CD14-positive monocyte (primary cell): ENCODE results near the gene DAZAP1. TPM values are rescaled to one million over a fixed set of nuclear protein-coding genes. Genes with fewer than 3 reads are reported as not detected.

ENCODE experiments used
- DNase-seq, 3 donors: peaks; one replicate each; pipeline ENCODE4 v3.0.0-alpha.2; 2011 to 2022
- H2AFZ ChIP-seq: 2 replicates; pipeline ENCODE4 v1.6.0; 2012; ENCODE audit warnings: mild to moderate bottlenecking, low read depth, low read length, inconsistent platforms; ENCODE audit not compliant: insufficient read depth, poor library complexity, severe bottlenecking
- H3K27ac ChIP-seq, 2 donors: 1 replicate in 1 of 2; 2 replicates in 1 of 2; pipeline ENCODE4 v1.5.1; 2012 to 2013; ENCODE audit warnings: low read length in 2 of 2, control low read depth in 1 of 2, inconsistent platforms in 1 of 2, low read depth in 1 of 2, mild to moderate bottlenecking in 1 of 2
- H3K27me3 ChIP-seq, 2 donors: one replicate each; pipeline versions ENCODE4 v1.6.0 to v1.6.1; 2011 to 2013; ENCODE audit warnings: low read length in 2 of 2; ENCODE audit not compliant: control insufficient read depth in 2 of 2, insufficient read depth in 2 of 2
- H3K36me3 ChIP-seq, 2 donors: replicated peaks in 1 of 2; 1 replicate in 1 of 2; 2 replicates in 1 of 2; pipeline versions ENCODE4 v1.5.1 to v1.6.1; 2012 to 2013; ENCODE audit warnings: low read length in 2 of 2, control low read depth in 1 of 2, inconsistent platforms in 1 of 2, mild to moderate bottlenecking in 1 of 2; ENCODE audit not compliant: insufficient read depth in 2 of 2, control insufficient read depth in 1 of 2
- H3K4me1 ChIP-seq, 2 donors: 1 replicate in 1 of 2; 2 replicates in 1 of 2; pipeline versions ENCODE4 v1.5.1 to v1.6.1; 2012 to 2013; ENCODE audit warnings: low read length in 2 of 2, control low read depth in 1 of 2, inconsistent platforms in 1 of 2, mild to moderate bottlenecking in 1 of 2, moderate library complexity in 1 of 2; ENCODE audit not compliant: insufficient read depth in 2 of 2, control insufficient read depth in 1 of 2
- H3K4me2 ChIP-seq: replicated peaks from 2 replicates; pipeline ENCODE3; 2012; ENCODE audit warnings: low read length, moderate library complexity, mild to moderate bottlenecking; ENCODE audit not compliant: poor library complexity, severe bottlenecking; ENCODE audit errors: extremely low read depth
- H3K4me3 ChIP-seq, 3 experiments: fragments of 200-600 bp in 1 of 3; sonication (generic) in 1 of 3; replicated peaks in 1 of 3; 1 replicate in 2 of 3; 2 replicates in 1 of 3; pipeline ENCODE4 v1.5.1; 2011 to 2013; ENCODE audit warnings: low read length in 3 of 3, mild to moderate bottlenecking in 3 of 3, control low read depth in 2 of 3, low read depth in 2 of 3, inconsistent platforms in 1 of 3, moderate library complexity in 1 of 3
- H3K79me2 ChIP-seq: 2 replicates; pipeline ENCODE4 v1.6.0; 2012; ENCODE audit warnings: mild to moderate bottlenecking, control low read depth, inconsistent platforms, low read length, moderate library complexity; ENCODE audit not compliant: insufficient read depth
- H3K9ac ChIP-seq: 2 replicates; pipeline ENCODE4 v1.6.0; 2017; ENCODE audit warnings: low read length, mild to moderate bottlenecking; ENCODE audit not compliant: insufficient read depth, poor library complexity, severe bottlenecking
- H3K9me3 ChIP-seq, 2 donors: replicated peaks in 1 of 2; 1 replicate in 1 of 2; 2 replicates in 1 of 2; pipeline versions ENCODE4 v1.5.1 to v1.6.1; 2012 to 2013; ENCODE audit warnings: low read length in 2 of 2, control low read depth in 1 of 2; ENCODE audit not compliant: control insufficient read depth in 1 of 2, insufficient read depth in 1 of 2
- H4K20me1 ChIP-seq: 2 replicates; pipeline ENCODE4 v1.6.0; 2012; ENCODE audit warnings: mild to moderate bottlenecking, low read length, control low read depth, moderate library complexity; ENCODE audit not compliant: insufficient read depth
- H3K27ac Mint-ChIP-seq, 7 donors: one replicate each; pipeline ENCODE4 v1.8.0; 2020; ENCODE audit warnings: mild to moderate bottlenecking in 7 of 7, mixed read lengths in 7 of 7, moderate library complexity in 6 of 7, inconsistent platforms in 2 of 7
- H3K27me3 Mint-ChIP-seq, 3 donors: one replicate each; pipeline ENCODE4 v1.8.0; 2021 to 2022; ENCODE audit warnings: low read depth in 3 of 3, mild to moderate bottlenecking in 3 of 3, mixed read lengths in 3 of 3, moderate library complexity in 3 of 3, inconsistent platforms in 1 of 3
- H3K36me3 Mint-ChIP-seq, 2 donors: one replicate each; pipeline ENCODE4 v1.8.0; 2020; ENCODE audit warnings: mixed read lengths in 2 of 2, inconsistent platforms in 1 of 2, mild to moderate bottlenecking in 1 of 2
- H3K4me1 Mint-ChIP-seq: one replicate; pipeline ENCODE4 v1.8.0; 2020; ENCODE audit warnings: mild to moderate bottlenecking, mixed read lengths
- H3K4me3 Mint-ChIP-seq, 2 donors: one replicate each; pipeline ENCODE4 v1.8.0; 2020; ENCODE audit warnings: mild to moderate bottlenecking in 2 of 2, mixed read lengths in 2 of 2, moderate library complexity in 1 of 2
- H3K9me3 Mint-ChIP-seq, 7 donors: one replicate each; pipeline ENCODE4 v1.8.0; 2020 to 2022; ENCODE audit warnings: mixed read lengths in 7 of 7, mild to moderate bottlenecking in 6 of 7, moderate library complexity in 6 of 7, inconsistent platforms in 2 of 7
- WGBS: methylation state at CpG from one replicate; pipeline ENCODE4 v1.1.5; 2013; ENCODE audit warnings: missing lambda C conversion rate; ENCODE audit not compliant: insufficient coverage; 5-methylcytosine and 5-hydroxymethylcytosine counted together
- intact Hi-C, 2 donors: fragments of 100-400 bp; cut with micrococcal nuclease; formaldehyde crosslinking; loops; one replicate each; pipeline versions ENCODE4 v1.15.0 to v1.15.1; 2023
- polyA plus RNA-seq, 3 donors: library from polyadenylated mRNA; depleted of rRNA in 1 of 3; unstranded in 2 of 3; stranded (reverse) in 1 of 3; fragments of 300-500 nt in 2 of 3; fragments of >200 nt in 1 of 3; fragmentation: Illumina TruSeq in 2 of 3; gene quantifications; 1 replicate in 2 of 3; 2 replicates in 1 of 3; pipeline ENCODE4 v1.2.3, GENCODE V29; 2012 to 2021
- TF ChIP-seq, protein P1 (sequence below): fragments of 200-600 bp; IDR thresholded peaks from one replicate; pipeline ENCODE4 v1.8.0; 2022; ENCODE audit warnings: antibody characterized with exemption, mild to moderate bottlenecking

The DAZAP1 gene
- polyA plus RNA-seq, 3 donors = 3.3 to 57.1 (median 4.2) TPM

DNA sequence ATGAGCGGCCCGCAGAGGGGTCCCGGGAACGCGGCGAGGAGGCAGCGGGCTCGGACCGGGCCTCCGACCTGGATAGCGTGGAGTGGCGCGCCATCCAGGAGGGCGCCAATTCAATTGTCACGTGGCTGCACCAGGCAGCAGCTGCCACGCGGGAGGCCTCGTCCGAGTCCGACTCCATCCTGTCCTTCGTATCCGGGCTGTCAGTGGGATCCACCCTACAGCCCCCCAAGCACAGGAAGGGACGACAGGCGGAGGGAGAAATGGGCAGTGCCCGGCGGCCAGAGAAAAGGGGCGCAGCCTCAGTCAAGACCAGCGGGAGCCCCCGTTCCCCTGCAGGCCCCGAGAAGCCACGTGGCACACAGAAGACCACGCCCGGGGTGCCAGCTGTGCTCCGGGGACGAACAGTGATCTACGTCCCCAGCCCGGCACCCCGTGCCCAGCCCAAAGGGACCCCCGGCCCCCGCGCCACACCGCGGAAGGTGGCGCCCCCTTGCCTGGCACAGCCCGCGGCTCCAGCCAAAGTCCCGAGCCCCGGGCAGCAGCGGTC lies 61.0 kb downstream of the DAZAP1 start:
- Histone ChIP-seq H2AFZ (no peak overlapping the region), H3K36me3 (no peaks in the 10 kb centered on the region), H3K4me1 (peaks cover 25 to 41% of the 10 kb centered on the region in 2 donors), H3K4me2 (peak overlapping the region; percentile 2), H3K4me3 (no peak overlapping the region), H3K79me2 (no peaks in the 10 kb centered on the region), H3K9me3 (peaks cover 8 to 17% of the 10 kb centered on the region in 2 donors), H4K20me1 (peaks cover 84% of the 10 kb centered on the region), H3K27ac (no peak overlapping the region), H3K9ac (no peak overlapping the region), H3K27me3 (peaks cover 61 to 67% of the 10 kb centered on the region in 2 donors)
- H3K36me3 Mint-ChIP-seq = peaks cover 0 to 3% of the 10 kb centered on the region in 2 donors
- peaks cover 0 to 19% (median 2%) of the 10 kb centered on the region in 7 donors for H3K9me3 Mint-ChIP-seq
- TF ChIP-seq, protein P1, sequence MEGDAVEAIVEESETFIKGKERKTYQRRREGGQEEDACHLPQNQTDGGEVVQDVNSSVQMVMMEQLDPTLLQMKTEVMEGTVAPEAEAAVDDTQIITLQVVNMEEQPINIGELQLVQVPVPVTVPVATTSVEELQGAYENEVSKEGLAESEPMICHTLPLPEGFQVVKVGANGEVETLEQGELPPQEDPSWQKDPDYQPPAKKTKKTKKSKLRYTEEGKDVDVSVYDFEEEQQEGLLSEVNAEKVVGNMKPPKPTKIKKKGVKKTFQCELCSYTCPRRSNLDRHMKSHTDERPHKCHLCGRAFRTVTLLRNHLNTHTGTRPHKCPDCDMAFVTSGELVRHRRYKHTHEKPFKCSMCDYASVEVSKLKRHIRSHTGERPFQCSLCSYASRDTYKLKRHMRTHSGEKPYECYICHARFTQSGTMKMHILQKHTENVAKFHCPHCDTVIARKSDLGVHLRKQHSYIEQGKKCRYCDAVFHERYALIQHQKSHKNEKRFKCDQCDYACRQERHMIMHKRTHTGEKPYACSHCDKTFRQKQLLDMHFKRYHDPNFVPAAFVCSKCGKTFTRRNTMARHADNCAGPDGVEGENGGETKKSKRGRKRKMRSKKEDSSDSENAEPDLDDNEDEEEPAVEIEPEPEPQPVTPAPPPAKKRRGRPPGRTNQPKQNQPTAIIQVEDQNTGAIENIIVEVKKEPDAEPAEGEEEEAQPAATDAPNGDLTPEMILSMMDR = no peak
- 4% methylated on average over 49 of the region's 49 CpGs for WGBS
- no peak overlapping the region for H3K27ac Mint-ChIP-seq
- H3K4me1 Mint-ChIP-seq = peaks cover 19% of the 10 kb centered on the region
- no peak for DNase-seq
- H3K27me3 Mint-ChIP-seq = peaks cover 47 to 83% (median 60%) of the 10 kb centered on the region in 3 donors
- peak overlapping the region in 1 of 2 donors; percentile 26 for H3K4me3 Mint-ChIP-seq
- intact Hi-C loops = no loop called here

DNA sequence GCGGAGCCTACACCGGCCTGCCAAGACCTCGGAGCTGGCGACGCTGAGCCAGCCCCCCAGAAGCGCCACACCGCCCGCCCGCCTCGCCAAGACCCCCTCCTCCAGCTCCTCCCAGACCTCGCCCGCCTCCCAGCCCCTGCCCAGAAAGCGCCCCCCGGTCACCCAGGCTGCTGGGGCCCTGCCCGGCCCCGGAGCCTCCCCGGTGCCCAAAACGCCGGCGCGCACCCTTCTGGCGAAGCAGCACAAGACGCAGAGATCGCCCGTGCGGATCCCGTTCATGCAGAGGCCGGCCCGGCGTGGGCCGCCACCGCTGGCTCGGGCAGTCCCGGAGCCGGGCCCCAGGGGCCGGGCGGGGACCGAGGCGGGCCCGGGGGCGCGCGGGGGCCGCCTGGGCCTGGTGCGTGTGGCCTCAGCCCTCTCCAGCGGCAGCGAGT lies 61.5 kb downstream of the DAZAP1 start:
- no peak for DNase-seq

More for the DNA sequence above, 61.5 kb downstream of the DAZAP1 start:
- no peaks in the 10 kb centered on the region for H3K79me2 ChIP-seq
- Mint-ChIP-seq H3K36me3 (peaks cover 0 to 3% of the 10 kb centered on the region in 2 donors), H3K27me3 (peaks cover 47 to 86% (median 60%) of the 10 kb centered on the region in 3 donors), H3K4me1 (peaks cover 19% of the 10 kb centered on the region), H3K4me3 (peak overlapping the region in 1 of 2 donors; percentile 53), H3K27ac (no peak overlapping the region), H3K9me3 (peaks cover 0 to 19% (median 2%) of the 10 kb centered on the region in 7 donors)
- H3K9me3 ChIP-seq = peaks cover 8 to 17% of the 10 kb centered on the region in 2 donors
- no peak overlapping the region for H2AFZ ChIP-seq
- H3K9ac ChIP-seq = no peak overlapping the region
- no peak overlapping the region for H3K27ac ChIP-seq
- H3K4me1 ChIP-seq = peaks cover 25 to 41% of the 10 kb centered on the region in 2 donors
- no peaks in the 10 kb centered on the region for H3K36me3 ChIP-seq
- H3K27me3 ChIP-seq = peaks cover 61 to 72% of the 10 kb centered on the region in 2 donors
- intact Hi-C loops = no loop called here
- no peak overlapping the region for H3K4me2 ChIP-seq
- WGBS = 1% methylated on average over 47 of the region's 47 CpGs
- H3K4me3 ChIP-seq = no peak overlapping the region
- H4K20me1 ChIP-seq = peaks cover 89% of the 10 kb centered on the region
- TF ChIP-seq, protein P1 = no peak
